Sigmoid colon (tissue), 4 donors: ENCODE measurements around the gene MYBPC3.

Source experiments
- CTCF ChIP-seq, 4 experiments: fragments of 450-650 bp in 3 of 4; fragments of 200-600 bp in 1 of 4; IDR thresholded peaks; one replicate each; pipeline ENCODE4 v1.5.1; 2016 to 2019; ENCODE audit warnings: antibody characterized with exemption in 4 of 4, mild to moderate bottlenecking in 3 of 4, moderate library complexity in 2 of 4
- EP300 ChIP-seq, 4 donors: sonication (generic); formaldehyde crosslinking; IDR thresholded peaks; one replicate each; pipeline ENCODE4 v1.6.1; 2017; ENCODE audit warnings: antibody characterized with exemption in 4 of 4
- POLR2A ChIP-seq, 2 donors: fragments of 450-650 bp; IDR thresholded peaks; one replicate each; pipeline ENCODE4 v1.6.1; 2016; ENCODE audit warnings: antibody characterized with exemption in 2 of 2, mild to moderate bottlenecking in 2 of 2, moderate library complexity in 2 of 2
- POLR2AphosphoS5 ChIP-seq, 4 donors: sonication (generic); formaldehyde crosslinking; IDR thresholded peaks; one replicate each; pipeline ENCODE4 v1.6.1; 2017; ENCODE audit warnings: antibody characterized with exemption in 4 of 4

- TF ChIP-seq CTCF (IDR thresholded peaks at IDR 0.05) (no peak), POLR2A (IDR thresholded peaks at IDR 0.05) (no peak), POLR2AphosphoS5 (IDR thresholded peaks at IDR 0.05) (no peak), EP300 (IDR thresholded peaks at IDR 0.05) (no peak)
Observed at GRCh38 chr11:47356998-47357329, 4.5 kb upstream of the MYBPC3 start.
